ENCODE results near the gene PTPRG. TPM values are rescaled to one million over a fixed set of nuclear protein-coding genes. Genes with fewer than 3 reads are reported as not detected.

PTPRG gene
- total RNA-seq, 1 experiment from 2014 or later: 69.3 TPM

- no peak overlapping the region for H4K5ac ChIP-seq (ENCODE audit: insufficient read length, low read depth, low read length)
- H4K91ac ChIP-seq (ENCODE audit: insufficient read length, low read depth, low read length): no peak overlapping the region
- no peaks in the 10 kb centered on the region for H4K20me1 ChIP-seq (ENCODE audit: control insufficient read depth, insufficient read depth, insufficient read length)
- peaks cover 16% of the 10 kb centered on the region; the same call in 1 of the 2 replicates for H3K4me1 ChIP-seq (ENCODE audit: insufficient read depth, low read length)
- H2AFZ ChIP-seq (ENCODE audit: low read length): no peak overlapping the region
- no peak overlapping the region for H2BK20ac ChIP-seq (ENCODE audit: low read depth, low read length, poor library complexity, severe bottlenecking)
- Mint-ChIP-seq H3K36me3 (ENCODE audit: insufficient read depth in 1 of 3, low read depth in 3 of 3) (peaks cover 0 to 2% (median 2%) of the 10 kb centered on the region in 3 experiments; a peak in 2 of 7 replicates), H3K4me3 (no peak overlapping the region), H3K4me1 (peaks cover 32 to 37% of the 10 kb centered on the region in 2 experiments), H3K9me3 (no peaks in the 10 kb centered on the region), H3K27ac (no peak overlapping the region), H3K27me3 (ENCODE audit: low read depth) (no peaks in the 10 kb centered on the region)
- no peak for TF ChIP-seq CTCF (conservative IDR thresholded peaks at IDR 0.05)
- H2BK15ac ChIP-seq (ENCODE audit: low read depth, low read length): no peak overlapping the region
- no peaks in the 10 kb centered on the region for H3K23me2 ChIP-seq (ENCODE audit: insufficient read length, low read depth, low read length, poor library complexity, severe bottlenecking)
- H3K4me2 ChIP-seq (ENCODE audit: insufficient read depth, insufficient read length, low read length): no peak overlapping the region
- no peaks in the 10 kb centered on the region for H3K9me3 ChIP-seq (ENCODE audit: control insufficient read depth, low read depth, low read length)
- no peak overlapping the region for H3K9ac ChIP-seq (ENCODE audit: extremely low read depth, insufficient read length, low read length)
- no peak overlapping the region for H3T11ph ChIP-seq (ENCODE audit: low read length)
- no peak overlapping the region for H2BK5ac ChIP-seq (ENCODE audit: insufficient read length, low read length)
- DNase-seq: no peak
- H3K27ac ChIP-seq (ENCODE audit: insufficient read length, low read depth, low read length): no peak overlapping the region
- no peak overlapping the region for H4K8ac ChIP-seq (replicated peaks; ENCODE audit: insufficient read length, low read depth, low read length)
- H3K18ac ChIP-seq (ENCODE audit: insufficient read length, low read depth, low read length): no peak overlapping the region
- H2BK12ac ChIP-seq (ENCODE audit: insufficient read length, low read depth, low read length): no peak overlapping the region
- H3K14ac ChIP-seq (ENCODE audit: insufficient read depth, low read length): no peak overlapping the region
- no peaks in the 10 kb centered on the region for H3K27me3 ChIP-seq (ENCODE audit: insufficient read depth, low read length)
- H2AK5ac ChIP-seq (ENCODE audit: insufficient read length, low read length): no peak overlapping the region
- WGBS (ENCODE audit: extremely low coverage, insufficient read length, low lambda C conversion rate): no CpG with 5 or more reads among the region's 1 CpG
- no peak overlapping the region for H2BK120ac ChIP-seq (ENCODE audit: low read depth, low read length, poor library complexity, severe bottlenecking)
- H3K4ac ChIP-seq (ENCODE audit: low read depth, low read length): no peak overlapping the region
- H3K79me2 ChIP-seq (ENCODE audit: insufficient read depth, low read length): peaks cover 32% of the 10 kb centered on the region; the same call in 1 of the 2 replicates
- peaks cover 5% of the 10 kb centered on the region for H3K79me1 ChIP-seq (ENCODE audit: insufficient read depth, low read depth, low read length, poor library complexity, severe bottlenecking)
- H3K23ac ChIP-seq (ENCODE audit: insufficient read length, low read depth, low read length): no peak overlapping the region
- H3K56ac ChIP-seq (ENCODE audit: insufficient read length, low read depth, low read length): no peak overlapping the region
Observed at GRCh38 chr3:61831973-61832372, 270.6 kb downstream of the PTPRG start.
